ENCODE data around the gene TDRD7. TPM values are rescaled to one million over a fixed set of nuclear protein-coding genes. Genes with fewer than 3 reads are reported as not detected.

TDRD7 gene
- polyA plus RNA-seq, 1 donor from 2014 or later = 9.7 TPM

DNA sequence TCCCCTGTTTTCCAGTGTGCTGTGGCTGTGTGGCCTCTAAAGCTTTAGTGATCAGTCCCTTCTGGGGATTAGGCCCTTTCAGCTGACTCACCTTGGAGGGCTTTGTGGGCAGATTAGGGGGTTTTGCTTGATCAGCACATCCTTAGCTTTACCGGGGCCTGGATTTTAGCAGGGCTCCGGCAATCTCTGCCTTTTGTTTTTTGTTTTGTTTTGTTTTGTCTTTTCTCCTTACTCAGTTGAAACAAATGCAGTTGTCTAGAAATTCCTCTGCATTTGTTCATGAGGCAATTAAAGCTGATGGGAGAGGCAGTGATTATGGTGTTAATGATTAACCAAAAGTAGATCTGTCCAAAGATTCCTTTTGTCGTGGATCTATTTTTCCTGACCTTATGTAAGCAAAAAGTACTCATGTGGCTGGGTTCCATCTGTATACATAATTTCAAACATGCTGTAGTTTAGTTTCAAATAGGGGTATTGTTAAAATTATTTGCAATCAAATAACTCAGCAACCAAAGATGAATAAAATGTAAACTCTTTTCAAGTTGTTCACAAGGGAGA, 5.2 kb upstream of the TDRD7 start:
- H3K4me2 ChIP-seq (ENCODE audit: low read length) = no peak overlapping the region

DNA sequence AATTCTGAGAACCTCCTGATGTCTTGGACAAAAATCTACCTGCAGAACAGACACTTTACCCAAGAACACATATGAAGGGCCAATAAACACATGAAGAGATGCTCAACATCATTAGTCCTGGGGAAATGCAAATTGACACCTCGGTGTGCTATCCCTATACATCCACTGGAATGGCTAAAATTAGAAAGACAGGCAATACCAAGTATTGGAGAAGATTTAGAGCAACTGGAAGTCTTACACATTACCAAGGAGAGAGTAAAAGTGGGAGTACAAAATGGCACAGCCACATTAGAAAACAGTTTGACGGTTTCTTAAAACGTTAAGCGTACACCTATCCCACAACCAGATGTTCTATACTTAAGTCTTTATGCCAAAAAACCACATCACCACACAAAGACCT, 3.3 kb upstream of the TDRD7 start:
- Histone ChIP-seq H4K20me1 (ENCODE audit: insufficient read depth) (no peaks in the 10 kb centered on the region), H3F3A (ENCODE audit: insufficient read depth, low read length, poor library complexity, severe bottlenecking) (no peaks in the 10 kb centered on the region), H3K9me2 (ENCODE audit: insufficient read depth, low read length) (no peaks in the 10 kb centered on the region), H3K27me3 (ENCODE audit: insufficient read depth, low read depth, low read length) (peaks cover 11% of the 10 kb centered on the region), H3K9ac (ENCODE audit: low read length) (no peak overlapping the region), H3K9me3 (ENCODE audit: low read length) (no peaks in the 10 kb centered on the region), H3K4me2 (ENCODE audit: low read length) (no peak overlapping the region), H2AFZ (ENCODE audit: low read depth, low read length) (no peak overlapping the region), H3K79me2 (replicated peaks; ENCODE audit: insufficient read depth, low read length) (no peaks in the 10 kb centered on the region), H3K27ac (ENCODE audit: low read length) (no peak overlapping the region), H3K4me3 (ENCODE audit: low read length) (no peak overlapping the region), H3K36me3 (ENCODE audit: insufficient read depth, low read length) (no peaks in the 10 kb centered on the region)
- TF ChIP-seq MXI1 (conservative IDR thresholded peaks at IDR 0.05; ENCODE audit: poor library complexity, severe bottlenecking) (no peak), POLR2AphosphoS5 (IDR thresholded peaks at IDR 0.05) (no peak), TAF1 (IDR thresholded peaks at IDR 0.05; ENCODE audit: low read depth) (no peak), SMC3 (conservative IDR thresholded peaks at IDR 0.05; ENCODE audit: poor library complexity) (no peak), EZH2 (IDR thresholded peaks at IDR 0.05; ENCODE audit: borderline replicate concordance, insufficient read depth, low read length, poor library complexity, severe bottlenecking) (no peak), EP300 (conservative IDR thresholded peaks at IDR 0.05; ENCODE audit: poor library complexity, severe bottlenecking) (no peak)
- TF ChIP-seq, protein P1, sequence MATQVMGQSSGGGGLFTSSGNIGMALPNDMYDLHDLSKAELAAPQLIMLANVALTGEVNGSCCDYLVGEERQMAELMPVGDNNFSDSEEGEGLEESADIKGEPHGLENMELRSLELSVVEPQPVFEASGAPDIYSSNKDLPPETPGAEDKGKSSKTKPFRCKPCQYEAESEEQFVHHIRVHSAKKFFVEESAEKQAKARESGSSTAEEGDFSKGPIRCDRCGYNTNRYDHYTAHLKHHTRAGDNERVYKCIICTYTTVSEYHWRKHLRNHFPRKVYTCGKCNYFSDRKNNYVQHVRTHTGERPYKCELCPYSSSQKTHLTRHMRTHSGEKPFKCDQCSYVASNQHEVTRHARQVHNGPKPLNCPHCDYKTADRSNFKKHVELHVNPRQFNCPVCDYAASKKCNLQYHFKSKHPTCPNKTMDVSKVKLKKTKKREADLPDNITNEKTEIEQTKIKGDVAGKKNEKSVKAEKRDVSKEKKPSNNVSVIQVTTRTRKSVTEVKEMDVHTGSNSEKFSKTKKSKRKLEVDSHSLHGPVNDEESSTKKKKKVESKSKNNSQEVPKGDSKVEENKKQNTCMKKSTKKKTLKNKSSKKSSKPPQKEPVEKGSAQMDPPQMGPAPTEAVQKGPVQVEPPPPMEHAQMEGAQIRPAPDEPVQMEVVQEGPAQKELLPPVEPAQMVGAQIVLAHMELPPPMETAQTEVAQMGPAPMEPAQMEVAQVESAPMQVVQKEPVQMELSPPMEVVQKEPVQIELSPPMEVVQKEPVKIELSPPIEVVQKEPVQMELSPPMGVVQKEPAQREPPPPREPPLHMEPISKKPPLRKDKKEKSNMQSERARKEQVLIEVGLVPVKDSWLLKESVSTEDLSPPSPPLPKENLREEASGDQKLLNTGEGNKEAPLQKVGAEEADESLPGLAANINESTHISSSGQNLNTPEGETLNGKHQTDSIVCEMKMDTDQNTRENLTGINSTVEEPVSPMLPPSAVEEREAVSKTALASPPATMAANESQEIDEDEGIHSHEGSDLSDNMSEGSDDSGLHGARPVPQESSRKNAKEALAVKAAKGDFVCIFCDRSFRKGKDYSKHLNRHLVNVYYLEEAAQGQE (IDR thresholded peaks at IDR 0.05; ENCODE audit: borderline replicate concordance) = no peak

More for the DNA sequence above, 5.2 kb upstream of the TDRD7 start:
- H3F3A ChIP-seq (ENCODE audit: insufficient read depth, low read length, poor library complexity, severe bottlenecking) = no peaks in the 10 kb centered on the region
- H3K9me2 ChIP-seq (ENCODE audit: insufficient read depth, low read length) = no peaks in the 10 kb centered on the region
- no peaks in the 10 kb centered on the region for H3K27me3 ChIP-seq (ENCODE audit: insufficient read depth, low read depth, low read length)
- no peaks in the 10 kb centered on the region for H3K79me2 ChIP-seq (replicated peaks; ENCODE audit: insufficient read depth, low read length)
- no peaks in the 10 kb centered on the region for H4K20me1 ChIP-seq (ENCODE audit: insufficient read depth)
- no peaks in the 10 kb centered on the region for H3K36me3 ChIP-seq (ENCODE audit: insufficient read depth, low read length)
- H2AFZ ChIP-seq (ENCODE audit: low read depth, low read length) = no peak overlapping the region
- no peaks in the 10 kb centered on the region for H3K9me3 ChIP-seq (ENCODE audit: low read length)
- H3K4me3 ChIP-seq (ENCODE audit: low read length) = no peak overlapping the region
- no peak overlapping the region for H3K27ac ChIP-seq (ENCODE audit: low read length)
- TF ChIP-seq POLR2AphosphoS5 (IDR thresholded peaks at IDR 0.05) = no peak
- TF ChIP-seq EP300 (conservative IDR thresholded peaks at IDR 0.05; ENCODE audit: poor library complexity, severe bottlenecking) = no peak
- no peak for TF ChIP-seq TAF1 (IDR thresholded peaks at IDR 0.05; ENCODE audit: low read depth)
- TF ChIP-seq, protein P2, sequence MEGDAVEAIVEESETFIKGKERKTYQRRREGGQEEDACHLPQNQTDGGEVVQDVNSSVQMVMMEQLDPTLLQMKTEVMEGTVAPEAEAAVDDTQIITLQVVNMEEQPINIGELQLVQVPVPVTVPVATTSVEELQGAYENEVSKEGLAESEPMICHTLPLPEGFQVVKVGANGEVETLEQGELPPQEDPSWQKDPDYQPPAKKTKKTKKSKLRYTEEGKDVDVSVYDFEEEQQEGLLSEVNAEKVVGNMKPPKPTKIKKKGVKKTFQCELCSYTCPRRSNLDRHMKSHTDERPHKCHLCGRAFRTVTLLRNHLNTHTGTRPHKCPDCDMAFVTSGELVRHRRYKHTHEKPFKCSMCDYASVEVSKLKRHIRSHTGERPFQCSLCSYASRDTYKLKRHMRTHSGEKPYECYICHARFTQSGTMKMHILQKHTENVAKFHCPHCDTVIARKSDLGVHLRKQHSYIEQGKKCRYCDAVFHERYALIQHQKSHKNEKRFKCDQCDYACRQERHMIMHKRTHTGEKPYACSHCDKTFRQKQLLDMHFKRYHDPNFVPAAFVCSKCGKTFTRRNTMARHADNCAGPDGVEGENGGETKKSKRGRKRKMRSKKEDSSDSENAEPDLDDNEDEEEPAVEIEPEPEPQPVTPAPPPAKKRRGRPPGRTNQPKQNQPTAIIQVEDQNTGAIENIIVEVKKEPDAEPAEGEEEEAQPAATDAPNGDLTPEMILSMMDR (IDR thresholded peaks at IDR 0.05; ENCODE audit: poor library complexity, severe bottlenecking) = no peak
- TF ChIP-seq, protein P1 (IDR thresholded peaks at IDR 0.05; ENCODE audit: borderline replicate concordance) = no peak
- H3K9ac ChIP-seq (ENCODE audit: low read length) = no peak overlapping the region
